ENCODE data around the gene PTPRM. TPM values are rescaled to one million over a fixed set of nuclear protein-coding genes. Genes with fewer than 3 reads are reported as not detected.

The PTPRM gene
- total RNA-seq, 1 experiment from 2014 or later: not detected

DNA sequence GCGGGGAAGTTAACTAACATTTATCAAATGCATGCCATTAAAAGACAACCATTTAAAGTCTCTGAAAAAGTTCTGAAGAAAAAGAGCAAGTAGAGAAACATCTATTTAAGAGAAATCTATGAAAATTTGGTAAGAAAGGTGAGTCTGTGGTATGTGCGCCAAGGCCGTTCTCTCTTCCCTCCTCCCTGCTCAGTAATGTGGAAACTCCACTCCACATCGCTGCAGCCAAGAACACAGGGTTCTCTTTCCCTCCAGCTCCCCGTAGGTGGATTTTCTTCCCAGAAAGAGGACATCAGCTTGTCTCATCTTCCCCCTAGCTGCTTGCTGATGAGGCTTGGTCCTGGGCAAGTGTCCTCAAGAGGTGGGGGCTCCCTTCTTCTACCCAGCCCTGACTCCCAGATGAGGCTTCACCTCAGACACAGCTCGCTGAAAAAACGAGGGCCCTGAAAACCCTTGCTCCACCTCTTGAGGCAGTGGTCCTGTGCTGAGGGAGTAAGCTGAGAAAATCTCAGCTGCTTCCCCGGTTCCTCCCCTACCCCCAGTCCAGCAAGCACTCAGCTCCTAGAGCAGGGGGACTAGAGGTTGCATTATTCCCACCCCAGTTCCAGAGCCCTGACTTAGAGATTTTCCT lies 45.8 kb upstream of the PTPRM start:
- no peak for DNase-seq (ENCODE audit: low spot score)
- no peaks in the 10 kb centered on the region for H3K4me1 ChIP-seq (ENCODE audit: insufficient read depth, low read length, poor library complexity, severe bottlenecking)
- ChIA-PET CTCF (no interaction called here), POLR2A (ENCODE audit: low non-redundant PET) (no interaction called here)
- H3K27ac ChIP-seq (ENCODE audit: low read depth, low read length, poor library complexity, severe bottlenecking): no peak overlapping the region
- no TSS peak for BruUV-seq (replicated peaks)
- peaks cover 8% of the 10 kb centered on the region for H3K9me3 ChIP-seq (ENCODE audit: low read depth, low read length, poor library complexity, severe bottlenecking)
- H3K27me3 ChIP-seq (replicated peaks; ENCODE audit: insufficient read depth, low read depth, low read length, poor library complexity): no peaks in the 10 kb centered on the region
- H3K36me3 ChIP-seq (ENCODE audit: insufficient read depth, low read length, poor library complexity, severe bottlenecking): no peaks in the 10 kb centered on the region
- H3K4me3 ChIP-seq (ENCODE audit: low read depth, low read length, poor library complexity, severe bottlenecking): no peak overlapping the region
- no peak for TF ChIP-seq EZH2 (IDR thresholded peaks at IDR 0.05; ENCODE audit: borderline replicate concordance, low read depth, low read length, poor library complexity, severe bottlenecking)
- intact Hi-C loops (cut with micrococcal nuclease; ENCODE audit: unreplicated experiment): no loop called here

DNA sequence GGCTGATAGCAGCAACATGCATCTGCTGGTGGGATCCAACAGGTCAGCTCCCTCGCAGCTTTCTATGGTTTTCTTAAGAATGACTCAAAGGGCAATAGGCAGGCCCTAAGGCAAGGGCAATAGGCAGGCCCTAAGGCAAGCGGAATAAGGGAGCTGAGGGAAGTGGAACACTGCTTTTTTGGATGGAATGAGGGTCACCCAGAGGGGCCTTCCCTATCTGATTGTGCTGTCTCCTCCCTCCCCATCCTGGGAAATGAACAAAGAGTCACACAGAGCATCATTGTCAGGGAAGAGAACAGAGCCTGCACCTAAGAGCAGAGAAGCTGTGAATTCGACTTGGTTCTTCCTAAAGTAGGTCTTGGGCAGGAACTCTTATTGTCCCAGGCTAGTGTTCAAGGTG lies 43.3 kb upstream of the PTPRM start:
- H3K27me3 ChIP-seq (replicated peaks; ENCODE audit: insufficient read depth, low read depth, low read length, poor library complexity): no peaks in the 10 kb centered on the region
- no peaks in the 10 kb centered on the region for H3K36me3 ChIP-seq (ENCODE audit: insufficient read depth, low read length, poor library complexity, severe bottlenecking)
- TF ChIP-seq EZH2 (IDR thresholded peaks at IDR 0.05; ENCODE audit: borderline replicate concordance, low read depth, low read length, poor library complexity, severe bottlenecking): no peak
- TF ChIP-seq, protein P1, sequence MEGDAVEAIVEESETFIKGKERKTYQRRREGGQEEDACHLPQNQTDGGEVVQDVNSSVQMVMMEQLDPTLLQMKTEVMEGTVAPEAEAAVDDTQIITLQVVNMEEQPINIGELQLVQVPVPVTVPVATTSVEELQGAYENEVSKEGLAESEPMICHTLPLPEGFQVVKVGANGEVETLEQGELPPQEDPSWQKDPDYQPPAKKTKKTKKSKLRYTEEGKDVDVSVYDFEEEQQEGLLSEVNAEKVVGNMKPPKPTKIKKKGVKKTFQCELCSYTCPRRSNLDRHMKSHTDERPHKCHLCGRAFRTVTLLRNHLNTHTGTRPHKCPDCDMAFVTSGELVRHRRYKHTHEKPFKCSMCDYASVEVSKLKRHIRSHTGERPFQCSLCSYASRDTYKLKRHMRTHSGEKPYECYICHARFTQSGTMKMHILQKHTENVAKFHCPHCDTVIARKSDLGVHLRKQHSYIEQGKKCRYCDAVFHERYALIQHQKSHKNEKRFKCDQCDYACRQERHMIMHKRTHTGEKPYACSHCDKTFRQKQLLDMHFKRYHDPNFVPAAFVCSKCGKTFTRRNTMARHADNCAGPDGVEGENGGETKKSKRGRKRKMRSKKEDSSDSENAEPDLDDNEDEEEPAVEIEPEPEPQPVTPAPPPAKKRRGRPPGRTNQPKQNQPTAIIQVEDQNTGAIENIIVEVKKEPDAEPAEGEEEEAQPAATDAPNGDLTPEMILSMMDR (conservative IDR thresholded peaks at IDR 0.05; ENCODE audit: low read depth, low read length): no peak
- peaks cover 8% of the 10 kb centered on the region for H3K9me3 ChIP-seq (ENCODE audit: low read depth, low read length, poor library complexity, severe bottlenecking)
- intact Hi-C loops (cut with micrococcal nuclease; ENCODE audit: unreplicated experiment): no loop called here
- H3K4me1 ChIP-seq (ENCODE audit: insufficient read depth, low read length, poor library complexity, severe bottlenecking): no peaks in the 10 kb centered on the region
- CTCF ChIA-PET: no interaction called here
- no peak overlapping the region for H3K27ac ChIP-seq (ENCODE audit: low read depth, low read length, poor library complexity, severe bottlenecking)
- no peak overlapping the region for H3K4me3 ChIP-seq (ENCODE audit: low read depth, low read length, poor library complexity, severe bottlenecking)
- DNase-seq (ENCODE audit: low spot score): no peak
- no TSS peak for BruUV-seq (replicated peaks)
- POLR2A ChIA-PET (ENCODE audit: low non-redundant PET): no interaction called here

DNA sequence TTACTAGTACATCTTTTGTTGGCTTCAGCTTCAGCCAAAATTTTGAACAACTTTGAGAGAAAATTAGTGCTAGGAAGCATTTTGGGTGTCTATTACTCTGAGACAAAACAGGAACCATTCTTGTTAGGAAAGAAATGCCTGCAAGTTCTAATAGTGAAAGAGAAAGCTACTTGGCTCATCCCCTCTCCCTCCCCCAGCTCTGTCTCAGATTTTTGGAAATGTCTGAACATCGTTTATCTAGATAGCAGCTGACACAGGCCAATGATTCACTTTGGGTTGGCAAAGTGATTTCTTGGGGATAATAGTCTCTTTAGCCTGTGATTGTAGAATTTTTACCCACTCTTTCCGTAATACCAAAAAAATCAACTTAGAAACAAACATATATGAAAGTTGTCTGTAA lies 42.3 kb upstream of the PTPRM start:
- Histone ChIP-seq H3K36me3 (ENCODE audit: insufficient read depth, low read length, poor library complexity, severe bottlenecking) (no peaks in the 10 kb centered on the region), H3K4me3 (ENCODE audit: low read depth, low read length, poor library complexity, severe bottlenecking) (no peak overlapping the region), H3K9me3 (ENCODE audit: low read depth, low read length, poor library complexity, severe bottlenecking) (peaks cover 5% of the 10 kb centered on the region), H3K27me3 (replicated peaks; ENCODE audit: insufficient read depth, low read depth, low read length, poor library complexity) (no peaks in the 10 kb centered on the region), H3K4me1 (ENCODE audit: insufficient read depth, low read length, poor library complexity, severe bottlenecking) (no peaks in the 10 kb centered on the region), H3K27ac (ENCODE audit: low read depth, low read length, poor library complexity, severe bottlenecking) (no peak overlapping the region)
- TF ChIP-seq, protein P1 (conservative IDR thresholded peaks at IDR 0.05; ENCODE audit: low read depth, low read length): no peak
- no peak for TF ChIP-seq EZH2 (IDR thresholded peaks at IDR 0.05; ENCODE audit: borderline replicate concordance, low read depth, low read length, poor library complexity, severe bottlenecking)
- CTCF ChIA-PET: no interaction called here
- DNase-seq (ENCODE audit: low spot score): no peak
- intact Hi-C loops (cut with micrococcal nuclease; ENCODE audit: unreplicated experiment): no loop called here
- BruUV-seq (replicated peaks): no TSS peak
- POLR2A ChIA-PET (ENCODE audit: low non-redundant PET): no interaction called here

DNA sequence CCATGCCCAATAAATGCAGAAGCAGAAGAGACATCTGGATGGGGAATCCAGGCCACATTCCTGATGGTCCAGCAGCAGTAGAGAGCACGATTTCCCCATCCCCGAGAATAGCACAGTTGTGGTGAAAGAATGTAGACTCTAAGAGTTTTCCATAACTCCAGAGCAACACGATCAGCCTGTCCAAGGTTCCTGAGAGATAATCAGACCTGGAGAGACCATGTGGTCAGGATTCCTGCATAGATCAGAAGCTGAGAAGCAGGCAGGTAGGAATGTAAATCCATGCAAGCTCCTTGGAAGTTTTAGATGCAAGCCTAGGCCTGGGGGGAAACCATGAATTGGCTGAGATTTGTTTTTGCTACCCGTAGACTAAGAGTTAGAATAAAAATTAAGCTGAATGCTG lies 34.2 kb upstream of the PTPRM start:
- Histone ChIP-seq H3K4me1 (ENCODE audit: insufficient read depth, low read length, poor library complexity, severe bottlenecking) (no peaks in the 10 kb centered on the region), H3K36me3 (ENCODE audit: insufficient read depth, low read length, poor library complexity, severe bottlenecking) (no peaks in the 10 kb centered on the region), H3K4me3 (ENCODE audit: low read depth, low read length, poor library complexity, severe bottlenecking) (no peak overlapping the region), H3K27me3 (replicated peaks; ENCODE audit: insufficient read depth, low read depth, low read length, poor library complexity) (no peaks in the 10 kb centered on the region), H3K27ac (ENCODE audit: low read depth, low read length, poor library complexity, severe bottlenecking) (no peak overlapping the region), H3K9me3 (ENCODE audit: low read depth, low read length, poor library complexity, severe bottlenecking) (peaks cover 14% of the 10 kb centered on the region)
- no TSS peak for BruUV-seq (replicated peaks)
- intact Hi-C loops (cut with micrococcal nuclease; ENCODE audit: unreplicated experiment): no loop called here
- ChIA-PET POLR2A (ENCODE audit: low non-redundant PET) (no interaction called here), CTCF (no interaction called here)
- no peak for DNase-seq (ENCODE audit: low spot score)
- no peak for TF ChIP-seq EZH2 (IDR thresholded peaks at IDR 0.05; ENCODE audit: borderline replicate concordance, low read depth, low read length, poor library complexity, severe bottlenecking)
- TF ChIP-seq, protein P1 (conservative IDR thresholded peaks at IDR 0.05; ENCODE audit: low read depth, low read length): no peak
